Measurements from ENCODE around the gene MZT2A.
"Not testable (repeated sequence)": the region's sequence is repeated elsewhere in the genome, so short reads cannot be mapped to it uniquely, and the experiment has no call there.

MZT2A gene

DNA sequence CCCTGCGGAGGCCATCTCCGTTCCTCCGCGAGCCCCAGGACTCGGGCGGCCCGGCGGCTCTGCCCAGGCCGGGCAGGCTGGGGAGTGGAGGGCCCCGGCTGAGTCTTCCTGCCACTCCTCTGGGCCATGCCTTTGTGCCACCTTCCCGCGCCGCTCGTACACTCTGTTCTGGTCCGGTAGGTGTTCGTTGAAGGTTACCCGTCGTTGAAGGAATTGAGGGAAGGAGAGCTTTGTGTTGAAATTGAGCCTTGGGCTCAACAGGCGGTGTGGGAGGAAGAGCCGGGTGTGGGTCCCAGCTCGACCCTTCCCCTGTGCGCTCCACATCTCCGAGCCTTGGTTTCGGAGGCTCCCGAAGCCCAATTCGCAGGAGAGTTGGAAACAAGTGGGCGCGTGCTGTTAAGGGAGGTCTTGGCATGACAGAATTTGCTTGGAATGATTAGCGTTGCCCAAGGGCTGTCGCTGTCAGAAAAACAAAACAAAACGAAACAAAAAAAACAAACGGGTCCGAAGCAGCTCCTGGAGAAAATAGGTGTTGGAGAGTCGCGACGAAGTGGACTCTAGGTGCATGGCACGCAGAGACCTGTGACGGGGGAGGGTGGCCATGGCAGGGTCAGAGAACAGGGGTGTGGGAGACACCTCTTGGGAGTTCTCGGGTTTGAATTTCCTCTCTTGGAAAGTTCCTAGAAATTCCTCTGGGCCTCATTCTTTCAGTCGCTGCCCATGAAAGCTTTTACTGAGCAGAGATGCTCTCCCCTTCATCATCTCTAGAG is 1.2 kb upstream of the MZT2A start:
- CTCF ChIA-PET, result interaction anchor here (0.7 to 2.4 kb wide), 5 partner anchors 9 to 180 kb away, joined by 3 to 11 read pairs (median 4); no protein-coding TSS in a partner anchor
- TF ChIP-seq, protein P1, sequence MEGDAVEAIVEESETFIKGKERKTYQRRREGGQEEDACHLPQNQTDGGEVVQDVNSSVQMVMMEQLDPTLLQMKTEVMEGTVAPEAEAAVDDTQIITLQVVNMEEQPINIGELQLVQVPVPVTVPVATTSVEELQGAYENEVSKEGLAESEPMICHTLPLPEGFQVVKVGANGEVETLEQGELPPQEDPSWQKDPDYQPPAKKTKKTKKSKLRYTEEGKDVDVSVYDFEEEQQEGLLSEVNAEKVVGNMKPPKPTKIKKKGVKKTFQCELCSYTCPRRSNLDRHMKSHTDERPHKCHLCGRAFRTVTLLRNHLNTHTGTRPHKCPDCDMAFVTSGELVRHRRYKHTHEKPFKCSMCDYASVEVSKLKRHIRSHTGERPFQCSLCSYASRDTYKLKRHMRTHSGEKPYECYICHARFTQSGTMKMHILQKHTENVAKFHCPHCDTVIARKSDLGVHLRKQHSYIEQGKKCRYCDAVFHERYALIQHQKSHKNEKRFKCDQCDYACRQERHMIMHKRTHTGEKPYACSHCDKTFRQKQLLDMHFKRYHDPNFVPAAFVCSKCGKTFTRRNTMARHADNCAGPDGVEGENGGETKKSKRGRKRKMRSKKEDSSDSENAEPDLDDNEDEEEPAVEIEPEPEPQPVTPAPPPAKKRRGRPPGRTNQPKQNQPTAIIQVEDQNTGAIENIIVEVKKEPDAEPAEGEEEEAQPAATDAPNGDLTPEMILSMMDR (conservative IDR thresholded peaks at IDR 0.05; ENCODE audit: low read depth), result no peak
- peak overlapping the region; percentile 86 for H3K27ac ChIP-seq
- POLR2A ChIA-PET (ENCODE audit: low non-redundant PET), result interaction anchor here (0.6 kb wide), 1 partner anchor 52 kb away, joined by 5 read pairs; no protein-coding TSS in a partner anchor
- DNase-seq (ENCODE audit: low spot score), result no peak

DNA sequence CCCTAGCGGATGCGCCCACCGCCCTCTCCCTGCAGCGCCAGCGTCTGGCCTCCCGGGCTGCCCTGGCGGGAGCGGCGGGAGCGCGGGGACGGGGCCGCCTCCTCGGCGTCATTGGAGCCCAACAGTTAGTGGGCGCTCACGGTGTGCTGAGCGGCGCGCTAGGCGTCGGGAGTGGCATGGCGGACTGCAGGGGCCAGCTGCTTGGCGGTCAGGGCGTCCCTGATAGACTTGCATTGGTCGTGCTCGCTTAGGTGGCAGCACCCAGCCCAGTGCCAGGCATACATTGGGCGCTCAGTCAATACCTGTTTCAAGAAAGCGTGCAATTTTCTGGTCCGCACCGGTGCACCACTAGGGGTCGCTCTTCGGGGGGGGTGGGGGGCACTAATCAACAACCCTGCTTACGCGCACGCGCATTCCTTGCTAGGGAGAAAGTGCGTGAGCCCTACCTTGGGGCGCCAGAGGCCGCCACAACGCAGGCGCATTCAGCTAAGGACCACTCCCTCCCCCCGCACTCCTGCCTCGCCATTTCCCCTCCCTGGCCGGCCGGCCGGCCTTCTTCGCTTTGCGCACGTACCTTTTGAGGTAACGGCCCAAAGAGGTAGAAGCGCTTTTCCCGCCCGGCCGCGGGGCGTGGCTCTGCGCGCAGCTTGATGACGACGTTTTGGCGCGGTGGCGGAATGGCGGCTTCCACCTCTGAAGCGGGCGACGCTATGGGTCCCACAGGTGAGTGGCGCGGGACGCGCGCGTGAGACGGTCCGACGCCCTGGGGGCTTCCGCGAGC is 411 bp upstream of the MZT2A start:
- TF ChIP-seq, protein P1 (conservative IDR thresholded peaks at IDR 0.05; ENCODE audit: low read depth), result peak; percentile 88
- DNase-seq (ENCODE audit: low spot score), result peak; percentile 99
- peak overlapping the region; percentile 86 for H3K27ac ChIP-seq
- ChIA-PET CTCF (interaction anchor here (0.7 to 2.4 kb wide), 9 partner anchors 10 to 1725 kb away, joined by 3 to 11 read pairs (median 4); no protein-coding TSS in a partner anchor), POLR2A (ENCODE audit: low non-redundant PET) (no interaction called here)

DNA sequence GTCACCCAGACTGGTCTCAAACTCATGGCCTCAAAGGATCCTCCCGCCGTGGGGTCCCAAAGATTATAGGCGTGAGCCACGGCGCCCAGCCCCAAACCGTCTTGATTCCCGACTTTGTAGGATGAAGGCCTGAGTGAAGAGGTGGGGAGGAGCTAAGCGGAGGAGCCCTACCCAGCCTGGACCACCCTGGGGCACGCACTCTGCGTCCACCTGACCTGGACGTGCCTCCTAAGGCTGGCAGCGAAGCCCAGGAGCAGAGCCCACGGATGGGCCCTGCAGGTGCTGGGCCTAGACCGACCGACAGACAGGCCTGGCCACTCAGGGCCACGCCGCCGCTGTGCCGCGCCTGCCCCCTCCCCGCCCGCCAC is 744 bp downstream of the MZT2A start:
- CTCF ChIA-PET, result interaction anchor here (1.3 to 2.4 kb wide), 2 partner anchors 23 to 78 kb away, joined by 6 to 8 read pairs; no protein-coding TSS in a partner anchor
- POLR2A ChIA-PET (ENCODE audit: low non-redundant PET); DNase-seq (ENCODE audit: low spot score): not testable (repeated sequence)
- H3K27ac ChIP-seq, result peak overlapping the region; percentile 86

DNA sequence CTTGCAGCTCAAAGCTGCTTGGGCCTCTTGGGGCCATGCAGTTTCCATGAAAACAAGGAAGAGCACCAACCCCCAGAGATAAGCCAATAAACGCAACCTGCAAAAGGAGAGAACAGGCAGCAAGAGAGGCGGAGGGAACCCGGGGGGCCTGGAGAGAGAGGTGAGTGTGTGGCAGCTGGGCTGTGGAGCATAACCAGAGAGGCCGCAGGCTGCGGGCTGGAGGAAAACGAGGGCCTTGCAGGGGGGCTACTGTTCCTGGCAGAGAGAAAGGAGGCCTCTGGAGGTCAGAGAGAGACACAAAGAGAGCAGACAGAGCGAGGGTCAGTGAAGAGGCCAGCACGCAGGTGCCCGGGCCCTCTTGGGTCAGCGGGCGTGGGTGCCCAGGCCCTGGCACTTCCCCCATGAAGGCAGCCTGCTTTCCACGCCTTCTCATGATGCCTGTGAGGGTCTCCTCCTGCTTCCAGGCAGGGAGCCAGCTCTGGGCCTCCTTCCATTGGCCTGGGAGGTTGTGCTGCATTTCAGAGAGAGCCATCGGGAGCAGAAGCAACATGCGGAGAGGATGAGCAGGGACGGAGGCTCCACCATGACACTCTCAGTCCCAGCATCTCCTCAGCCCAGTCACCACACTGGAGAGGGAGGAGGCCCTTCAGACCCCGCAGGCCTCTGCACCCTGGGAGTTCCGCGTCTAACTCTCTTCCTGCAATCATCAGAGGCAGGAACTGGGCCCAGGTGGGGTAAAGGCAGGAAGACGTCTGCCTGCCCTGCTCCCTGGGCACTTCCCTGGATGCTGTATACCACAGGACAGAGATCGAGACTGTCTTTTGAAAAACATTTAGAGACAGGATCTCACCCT is 1.4 kb downstream of the MZT2A start:
- CTCF ChIA-PET; DNase-seq (ENCODE audit: low spot score); POLR2A ChIA-PET (ENCODE audit: low non-redundant PET): not testable (repeated sequence)
- H3K27ac ChIP-seq, result peak overlapping the region; percentile 86

DNA sequence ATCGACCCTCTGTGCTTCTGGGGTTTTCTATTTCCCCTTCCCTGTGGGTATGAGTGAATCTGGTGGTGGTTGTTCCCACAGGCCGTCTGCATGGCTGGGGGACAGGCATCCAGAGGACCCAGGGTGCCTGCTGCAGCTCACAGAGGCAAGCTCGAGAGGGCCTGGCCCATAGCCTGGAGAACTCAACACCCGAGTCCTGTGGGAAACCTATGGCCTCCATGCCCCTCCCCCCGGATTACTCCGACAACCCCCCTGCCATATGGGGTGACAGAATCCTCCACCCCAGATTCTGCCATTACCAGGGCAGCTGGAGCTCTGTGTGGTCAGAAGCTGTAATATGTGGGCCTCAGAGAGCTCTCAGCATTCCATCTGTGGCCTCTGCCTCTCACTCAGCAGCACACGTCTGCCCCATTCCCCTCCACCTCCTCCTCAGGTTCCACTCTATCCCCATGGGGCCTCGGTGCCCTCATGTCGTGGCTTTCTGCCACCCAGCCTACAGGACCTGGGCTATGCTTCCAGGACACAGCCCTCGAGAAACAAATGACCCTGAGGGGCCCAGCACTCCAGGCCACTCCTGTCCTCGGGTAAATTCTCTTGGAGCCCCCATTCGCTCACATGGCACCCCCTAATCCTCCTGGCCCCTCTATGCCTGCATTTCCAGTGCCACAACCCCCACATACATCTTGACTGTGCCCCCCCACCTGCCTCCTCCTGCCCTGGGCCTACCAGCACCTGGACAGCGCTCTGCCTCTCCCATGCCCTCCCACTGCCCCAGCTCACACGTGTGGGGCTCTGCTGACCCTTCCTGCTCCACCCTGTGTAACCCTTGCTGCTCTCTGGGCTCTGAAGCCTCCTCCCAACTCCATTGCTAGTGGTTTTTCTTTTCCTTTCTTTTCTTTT is 3.6 kb downstream of the MZT2A start:
- CTCF ChIA-PET, result no interaction called here
- no peak overlapping the region; the same call in 1 of the 2 replicates for H3K27ac ChIP-seq
- POLR2A ChIA-PET (ENCODE audit: low non-redundant PET), result interaction anchor here (1.2 kb wide), 1 partner anchor 1303 kb away, joined by 8 read pairs; no protein-coding TSS in a partner anchor
- TF ChIP-seq, protein P1 (conservative IDR thresholded peaks at IDR 0.05; ENCODE audit: low read depth), result no peak
- DNase-seq (ENCODE audit: low spot score), result no peak

GRCh38 chr2:131486201-131486902 is 5.8 kb downstream of the MZT2A start:
- CTCF ChIA-PET, result interaction anchor here (0.6 kb wide), 1 partner anchor 125 kb away, joined by 7 read pairs; no protein-coding TSS in a partner anchor
- H3K27ac ChIP-seq; DNase-seq (ENCODE audit: low spot score); POLR2A ChIA-PET (ENCODE audit: low non-redundant PET): not testable (repeated sequence)

GRCh38 chr2:131484906-131485460 is 7.2 kb downstream of the MZT2A start:
- DNase-seq (ENCODE audit: low spot score); POLR2A ChIA-PET (ENCODE audit: low non-redundant PET); CTCF ChIA-PET; H3K27ac ChIP-seq: not testable (repeated sequence)

- DNase-seq (ENCODE audit: low spot score); H3K27ac ChIP-seq; CTCF ChIA-PET; POLR2A ChIA-PET (ENCODE audit: low non-redundant PET): not testable (repeated sequence)
These were observed 8.0 kb downstream of the MZT2A start for GRCh38 chr2:131483981-131484820.

DNA sequence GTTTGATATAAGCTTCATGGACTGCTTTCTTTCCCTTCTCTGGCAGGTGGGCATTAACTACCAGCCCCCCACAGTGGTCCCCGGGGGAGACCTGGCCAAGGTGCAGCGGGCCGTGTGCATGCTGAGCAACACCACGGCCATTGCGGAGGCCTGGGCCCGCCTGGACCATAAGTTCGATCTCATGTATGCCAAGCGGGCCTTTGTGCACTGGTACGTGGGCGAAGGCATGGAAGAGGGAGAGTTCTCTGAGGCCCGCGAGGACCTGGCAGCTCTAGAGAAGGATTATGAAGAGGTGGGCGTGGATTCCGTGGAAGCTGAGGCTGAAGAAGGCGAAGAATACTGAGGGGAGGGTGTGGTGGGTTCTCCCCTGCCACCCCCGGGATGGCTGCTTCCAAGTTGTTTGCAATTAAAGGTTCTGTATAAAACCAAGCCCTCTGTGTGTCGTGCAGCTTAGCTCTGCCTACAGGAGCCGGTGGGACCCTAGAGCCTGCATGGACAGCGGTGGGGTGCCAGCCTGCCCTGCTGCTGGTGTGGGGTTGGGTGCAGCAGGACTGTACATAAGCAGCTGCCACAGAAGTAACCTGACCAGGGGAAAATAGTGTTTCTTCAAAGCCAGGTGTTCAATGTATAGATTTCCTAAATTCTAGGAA is 9.6 kb downstream of the MZT2A start:
- CTCF ChIA-PET, result interaction anchor here (0.6 kb wide), 1 partner anchor 23 kb away, joined by 7 read pairs; no protein-coding TSS in a partner anchor
- DNase-seq (ENCODE audit: low spot score); H3K27ac ChIP-seq; POLR2A ChIA-PET (ENCODE audit: low non-redundant PET): not testable (repeated sequence)

- DNase-seq (ENCODE audit: low spot score); H3K27ac ChIP-seq; CTCF ChIA-PET; POLR2A ChIA-PET (ENCODE audit: low non-redundant PET): not testable (repeated sequence)
These were observed 11.8 kb downstream of the MZT2A start for GRCh38 chr2:131480351-131480750.
